MG63 (cell line): Measurements from ENCODE around the gene SCP2. TPM values are rescaled to one million over a fixed set of nuclear protein-coding genes. Genes with fewer than 3 reads are reported as not detected.

ENCODE experiments used
- DNase-seq: peaks from one replicate; pipeline ENCODE4 v3.0.0-alpha.2; 2020
- H3K27me3 ChIP-seq: fragments of 250-450 bp; sonication (Bioruptor Pico); 2 replicates; pipeline ENCODE4 v1.5.1; 2020; ENCODE audit warnings: mild to moderate bottlenecking, moderate library complexity
- H3K36me3 ChIP-seq: fragments of 250-450 bp; sonication (Bioruptor Pico); 2 replicates; pipeline ENCODE4 v1.5.1; 2020; ENCODE audit warnings: mild to moderate bottlenecking, moderate library complexity
- H3K4me3 ChIP-seq: fragments of 250-450 bp; sonication (Bioruptor Pico); 2 replicates; pipeline ENCODE4 v1.5.1; 2020; ENCODE audit warnings: mild to moderate bottlenecking, moderate library complexity
- H3K9me3 ChIP-seq: fragments of 250-450 bp; sonication (Bioruptor Pico); 2 replicates; pipeline ENCODE4 v1.5.1; 2020; ENCODE audit warnings: mild to moderate bottlenecking, moderate library complexity
- total RNA-seq: library from RNA; depleted of rRNA; stranded (reverse); fragments of >200 nt; shearing (Covaris generic); gene quantifications from 2 replicates; pipeline ENCODE4 v1.2.3, GENCODE V29; 2014; ENCODE audit warnings: low replicate concordance; rRNA removed

The SCP2 gene
- total RNA-seq, 1 experiment from 2014 or later, result 74.0 TPM

- Histone ChIP-seq H3K4me3 (no peak overlapping the region), H3K36me3 (no peaks in the 10 kb centered on the region), H3K27me3 (no peaks in the 10 kb centered on the region), H3K9me3 (no peaks in the 10 kb centered on the region)
- no peak for DNase-seq
Observed at GRCh38 chr1:53090227-53091147, 163.4 kb downstream of the SCP2 start.

GRCh38 chr1:53091841-53092645 lies 165.0 kb downstream of the SCP2 start:
- Histone ChIP-seq H3K9me3 (no peaks in the 10 kb centered on the region; the same call in 1 of the 2 replicates), H3K36me3 (no peaks in the 10 kb centered on the region), H3K4me3 (no peak overlapping the region), H3K27me3 (no peaks in the 10 kb centered on the region)
- DNase-seq, result no peak

- Histone ChIP-seq H3K36me3 (no peaks in the 10 kb centered on the region), H3K27me3 (no peaks in the 10 kb centered on the region), H3K4me3 (no peak overlapping the region), H3K9me3 (peaks cover 2% of the 10 kb centered on the region; the same call in 1 of the 2 replicates)
- no peak for DNase-seq
Observed at GRCh38 chr1:53092659-53093450, 165.8 kb downstream of the SCP2 start.

GRCh38 chr1:53093451-53093754 lies 166.3 kb downstream of the SCP2 start:
- H3K36me3 ChIP-seq, result no peaks in the 10 kb centered on the region
- H3K4me3 ChIP-seq, result no peak overlapping the region
- no peak for DNase-seq
- H3K9me3 ChIP-seq, result peaks cover 3% of the 10 kb centered on the region
- H3K27me3 ChIP-seq, result no peaks in the 10 kb centered on the region

- DNase-seq, result no peak
- Histone ChIP-seq H3K36me3 (no peaks in the 10 kb centered on the region), H3K27me3 (no peaks in the 10 kb centered on the region), H3K4me3 (no peak overlapping the region), H3K9me3 (peaks cover 6% of the 10 kb centered on the region)
Observed at GRCh38 chr1:53093778-53094532, 166.9 kb downstream of the SCP2 start.

GRCh38 chr1:53094533-53094919 lies 167.4 kb downstream of the SCP2 start:
- DNase-seq, result no peak
- no peak overlapping the region for H3K4me3 ChIP-seq
- no peaks in the 10 kb centered on the region for H3K36me3 ChIP-seq
- no peaks in the 10 kb centered on the region for H3K27me3 ChIP-seq
- peaks cover 8% of the 10 kb centered on the region for H3K9me3 ChIP-seq

Other genes starting within 250 kb of the SCP2 start
- gene COA7, start 228.9 kb upstream of the SCP2 start, total RNA-seq, result 16.9 and 37.1 TPM in 2 replicates
- gene ZYG11B, start 200.8 kb upstream of the SCP2 start, total RNA-seq, result 9.9 and 15.8 TPM in 2 replicates
- 6.3 and 7.3 TPM in 2 replicates for gene ZYG11A, start 84.5 kb upstream of the SCP2 start, total RNA-seq
- gene ECHDC2, start 5.5 kb upstream of the SCP2 start, total RNA-seq, result 11.8 and 28.2 TPM in 2 replicates
- 0.10 TPM in 1 of 2 replicates, not detected in the other for gene PODN, start 134.9 kb downstream of the SCP2 start, total RNA-seq
- not detected in 2 replicates for gene SLC1A7, start 215.4 kb downstream of the SCP2 start, total RNA-seq